ENCODE data around the gene RBM18. TPM values are rescaled to one million over a fixed set of nuclear protein-coding genes. Genes with fewer than 3 reads are reported as not detected.

The RBM18 gene
- total and polyA plus RNA-seq, 3 donors from 2014 or later, result 10.0 to 22.1 (median 11.8) TPM

DNA sequence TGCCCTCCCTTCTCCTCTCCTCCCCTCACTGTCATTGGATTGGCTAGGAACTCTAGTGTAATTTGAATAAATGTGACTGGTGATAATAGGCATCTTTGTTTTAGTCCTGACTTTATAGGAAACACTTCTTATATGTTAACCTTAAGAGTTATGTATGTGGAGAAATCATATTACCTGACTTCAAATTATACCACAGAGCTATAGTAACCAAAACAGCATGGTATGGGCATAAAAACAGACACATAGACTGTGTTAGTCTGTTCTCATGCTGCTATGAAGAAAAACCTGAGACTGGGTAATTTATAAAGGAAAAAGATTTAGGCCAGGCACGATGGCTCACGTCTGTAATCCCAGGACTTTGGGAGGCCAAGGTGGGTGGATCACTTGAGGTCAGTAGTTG is 9.4 kb upstream of the RBM18 start:
- Histone ChIP-seq H3K4me3 (no peak overlapping the region), H3K27ac (no peak overlapping the region), H3K36me3 (ENCODE audit: low read depth, missing control alignments) (no peaks in the 10 kb centered on the region), H3K9me3 (no peaks in the 10 kb centered on the region), H3K27me3 (no peaks in the 10 kb centered on the region), H3K4me1 (no peaks in the 10 kb centered on the region)
- TF ChIP-seq, protein P1, sequence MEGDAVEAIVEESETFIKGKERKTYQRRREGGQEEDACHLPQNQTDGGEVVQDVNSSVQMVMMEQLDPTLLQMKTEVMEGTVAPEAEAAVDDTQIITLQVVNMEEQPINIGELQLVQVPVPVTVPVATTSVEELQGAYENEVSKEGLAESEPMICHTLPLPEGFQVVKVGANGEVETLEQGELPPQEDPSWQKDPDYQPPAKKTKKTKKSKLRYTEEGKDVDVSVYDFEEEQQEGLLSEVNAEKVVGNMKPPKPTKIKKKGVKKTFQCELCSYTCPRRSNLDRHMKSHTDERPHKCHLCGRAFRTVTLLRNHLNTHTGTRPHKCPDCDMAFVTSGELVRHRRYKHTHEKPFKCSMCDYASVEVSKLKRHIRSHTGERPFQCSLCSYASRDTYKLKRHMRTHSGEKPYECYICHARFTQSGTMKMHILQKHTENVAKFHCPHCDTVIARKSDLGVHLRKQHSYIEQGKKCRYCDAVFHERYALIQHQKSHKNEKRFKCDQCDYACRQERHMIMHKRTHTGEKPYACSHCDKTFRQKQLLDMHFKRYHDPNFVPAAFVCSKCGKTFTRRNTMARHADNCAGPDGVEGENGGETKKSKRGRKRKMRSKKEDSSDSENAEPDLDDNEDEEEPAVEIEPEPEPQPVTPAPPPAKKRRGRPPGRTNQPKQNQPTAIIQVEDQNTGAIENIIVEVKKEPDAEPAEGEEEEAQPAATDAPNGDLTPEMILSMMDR (IDR thresholded peaks at IDR 0.05), result no peak
- no peak for TF ChIP-seq POLR2A (IDR thresholded peaks at IDR 0.05)
- intact Hi-C loops (cut with DNase I; ENCODE audit: low total_unique reads), result no loop called here
- DNase-seq, result no peak
- 86 to 94% methylated on average over 2 of the region's 2 CpGs for WGBS, 2 donors

DNA sequence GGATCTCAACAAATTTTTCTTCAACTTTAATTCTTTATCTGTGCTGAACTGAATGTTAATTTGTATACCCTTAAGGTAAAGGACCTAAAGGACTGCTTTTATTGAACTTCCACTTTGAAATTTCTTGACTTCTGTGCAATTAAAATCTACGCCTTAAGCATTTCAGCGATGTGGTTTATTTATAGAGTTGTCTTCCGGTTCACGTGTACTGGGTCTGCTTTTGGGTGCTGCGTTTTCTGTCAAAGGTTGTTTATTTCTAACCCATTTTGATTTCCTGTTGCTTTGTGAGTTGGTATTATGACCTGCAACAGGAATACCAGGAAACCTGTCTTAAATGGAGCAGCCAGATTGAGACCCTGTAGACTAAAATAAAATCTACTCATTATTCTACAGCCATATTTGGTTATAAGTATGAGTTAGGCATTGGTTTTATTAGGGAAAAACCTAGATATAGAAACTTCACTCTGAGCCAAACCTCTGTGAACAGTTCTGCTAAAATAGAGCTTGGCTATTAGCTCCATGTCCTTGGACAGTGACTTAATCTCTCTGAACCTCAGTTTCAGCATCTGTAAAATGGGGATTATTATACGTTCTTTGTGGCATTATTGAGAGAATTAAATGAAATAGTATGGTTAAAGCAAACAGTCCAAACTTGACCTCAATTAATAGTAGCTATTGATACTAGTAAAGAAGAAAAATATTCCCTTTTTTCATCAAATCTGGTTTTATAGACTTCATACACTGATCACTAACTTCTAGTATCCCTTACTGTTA is 3.6 kb upstream of the RBM18 start:
- TF ChIP-seq POLR2A (IDR thresholded peaks at IDR 0.05), result no peak
- TF ChIP-seq, protein P1 (IDR thresholded peaks at IDR 0.05), result no peak
- H3K9me3 ChIP-seq, result no peaks in the 10 kb centered on the region
- no peaks in the 10 kb centered on the region for H3K27me3 ChIP-seq
- H3K36me3 ChIP-seq (ENCODE audit: low read depth, missing control alignments), result no peaks in the 10 kb centered on the region
- peaks cover 5% of the 10 kb centered on the region for H3K4me1 ChIP-seq
- 84 to 88% methylated on average over 6 of the region's 6 CpGs for WGBS, 2 donors
- no peak for DNase-seq
- no peak overlapping the region for H3K4me3 ChIP-seq
- H3K27ac ChIP-seq, result no peak overlapping the region
- intact Hi-C loops (cut with DNase I; ENCODE audit: low total_unique reads), result no loop called here

DNA sequence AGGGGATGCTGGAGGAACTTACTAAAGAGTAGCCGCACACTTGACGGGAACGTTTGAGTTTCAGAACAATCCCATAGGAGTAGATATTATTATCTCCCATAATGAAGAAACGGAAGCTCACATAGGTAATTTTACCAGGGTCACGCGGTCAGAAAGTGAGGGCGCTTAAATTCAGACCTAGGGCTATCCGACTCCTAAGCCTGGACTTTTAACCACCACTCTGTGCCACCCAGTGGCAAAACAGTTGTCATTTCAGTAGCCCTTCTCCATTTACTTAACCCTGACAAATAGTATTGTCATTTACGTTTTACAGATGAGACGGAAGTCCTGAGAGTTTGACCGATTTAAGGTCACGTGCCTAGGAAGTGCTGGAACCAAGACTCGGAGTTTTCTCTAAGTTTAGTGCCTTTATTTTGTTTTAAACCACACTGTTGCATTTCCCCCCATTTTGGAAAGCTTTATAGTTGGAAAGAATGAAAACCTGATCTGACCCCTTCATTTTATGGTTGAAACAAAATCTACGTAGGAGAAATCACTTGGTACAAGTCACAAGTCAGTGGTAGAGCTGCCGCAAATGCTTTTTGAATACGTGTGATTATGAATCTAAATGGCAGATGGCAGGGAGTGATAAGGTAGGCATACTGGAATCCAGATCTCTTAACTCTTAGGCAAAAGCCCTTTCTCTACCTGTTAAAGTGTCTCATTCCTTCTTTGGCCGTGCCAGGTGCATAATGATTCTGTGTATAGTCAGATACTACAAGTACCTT is 692 bp upstream of the RBM18 start:
- WGBS, 2 donors, result 7 to 9% methylated on average over 17 of the region's 17 CpGs
- intact Hi-C loops (cut with DNase I; ENCODE audit: low total_unique reads), result no loop called here
- H3K27me3 ChIP-seq, result no peaks in the 10 kb centered on the region
- TF ChIP-seq, protein P1 (IDR thresholded peaks at IDR 0.05), result no peak
- no peak for TF ChIP-seq POLR2A (IDR thresholded peaks at IDR 0.05)
- no peaks in the 10 kb centered on the region for H3K9me3 ChIP-seq
- H3K4me1 ChIP-seq, result peaks cover 9% of the 10 kb centered on the region
- H3K36me3 ChIP-seq (ENCODE audit: low read depth, missing control alignments), result no peaks in the 10 kb centered on the region
- no peak for DNase-seq
- peak overlapping the region; percentile 87 for H3K4me3 ChIP-seq
- peak overlapping the region; percentile 88 to 91 for H3K27ac ChIP-seq

DNA sequence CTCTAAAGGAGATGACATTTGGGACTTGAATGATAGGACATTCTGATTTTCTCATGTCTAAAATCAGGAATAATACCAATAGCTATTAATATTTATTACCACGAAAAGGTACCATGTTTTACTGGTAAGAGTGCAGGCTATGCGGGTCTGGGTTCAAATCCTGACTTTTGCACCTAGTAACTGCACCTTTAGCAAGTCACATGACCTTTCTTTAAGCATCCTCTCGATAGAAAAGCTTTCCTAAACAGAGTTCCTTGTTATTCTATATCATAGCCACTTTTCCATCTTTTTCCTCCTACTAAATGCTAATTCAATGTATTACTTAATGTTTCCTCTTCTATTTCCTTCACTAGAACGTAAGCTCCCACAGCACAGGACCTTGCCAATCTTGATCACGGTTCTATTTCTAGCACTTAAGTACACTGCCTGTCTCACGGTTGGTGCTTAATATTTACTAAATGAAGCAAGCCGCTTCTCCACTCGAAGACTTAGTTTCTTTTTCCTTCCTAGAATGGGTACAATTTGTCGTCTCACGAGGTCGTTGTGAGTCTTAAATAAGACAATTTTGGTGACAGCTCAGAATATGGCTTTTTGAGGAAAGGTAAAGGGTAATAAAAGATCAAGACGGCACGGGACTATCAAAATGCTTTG is 816 bp downstream of the RBM18 start:
- H3K4me1 ChIP-seq, result peaks cover 9% of the 10 kb centered on the region
- intact Hi-C loops (cut with DNase I; ENCODE audit: low total_unique reads), result no loop called here
- TF ChIP-seq POLR2A (IDR thresholded peaks at IDR 0.05), result no peak
- TF ChIP-seq, protein P1 (IDR thresholded peaks at IDR 0.05), result no peak
- DNase-seq, result no peak
- no peaks in the 10 kb centered on the region for H3K27me3 ChIP-seq
- 11 to 13% methylated on average over 13 of the region's 13 CpGs for WGBS, 2 donors
- no peaks in the 10 kb centered on the region for H3K9me3 ChIP-seq
- peak overlapping the region in 1 of 2 donors; percentile 91 for H3K27ac ChIP-seq
- H3K4me3 ChIP-seq, result peak overlapping the region; percentile 87
- no peaks in the 10 kb centered on the region for H3K36me3 ChIP-seq (ENCODE audit: low read depth, missing control alignments)

Measured in testis (tissue), 3 donors.